Measurements from ENCODE around the gene MECR. TPM values are rescaled to one million over a fixed set of nuclear protein-coding genes. Genes with fewer than 3 reads are reported as not detected.

Gene MECR
- polyA plus RNA-seq, 1 donor (not counting 4 experiments of a cell fraction or from before 2014, with no cell fraction given): 20.7 TPM

DNA sequence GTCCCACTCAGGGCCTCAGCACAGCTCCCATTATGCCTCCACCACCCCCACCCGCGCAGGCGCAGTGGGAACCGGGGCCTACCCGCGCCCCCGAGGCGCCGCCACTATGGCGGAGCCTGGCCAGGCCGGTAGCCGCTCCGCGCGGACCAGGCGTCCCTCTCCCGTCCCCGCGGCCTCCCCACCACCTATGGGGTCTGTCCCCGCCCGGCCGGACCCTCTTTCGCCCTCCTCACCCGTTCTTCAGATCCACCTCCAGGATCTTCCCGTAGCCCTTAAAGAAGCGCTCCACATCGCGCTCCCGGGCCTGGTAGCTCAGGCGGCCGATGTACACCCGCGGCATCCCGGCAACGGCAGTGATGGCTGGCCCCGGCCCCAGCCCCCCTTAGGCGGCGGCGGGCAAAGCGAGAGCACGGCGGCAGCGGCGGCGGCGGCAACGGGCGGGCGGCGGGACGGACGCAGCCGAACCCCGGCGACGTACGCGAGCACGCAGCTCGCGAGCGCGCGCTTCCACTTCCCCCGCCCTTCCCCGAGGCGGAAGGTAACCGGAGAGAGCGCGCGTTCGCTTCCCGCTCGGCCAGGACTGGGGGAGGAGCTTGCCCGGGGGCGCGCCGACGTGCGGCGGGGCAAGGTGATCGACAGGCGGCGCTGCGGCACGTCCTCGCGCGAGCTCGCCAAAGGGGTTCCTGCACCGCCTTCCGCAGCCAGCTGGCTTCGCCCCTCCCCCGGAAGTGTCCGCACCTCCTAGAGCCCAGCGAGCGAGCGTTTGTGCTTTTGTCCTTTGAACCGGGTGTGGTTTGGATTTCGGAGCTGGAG lies 49.1 kb downstream of the MECR start, which contains the start of gene SRSF4:
SRSF4 (minus strand) TSS at position 488 of the 813 bp plus-strand sequence; CDS start at position 340, 148 bp downstream.
- no peak for TF ChIP-seq EZH2 (IDR thresholded peaks at IDR 0.05; ENCODE audit: low read length)
- TF ChIP-seq, protein P1, sequence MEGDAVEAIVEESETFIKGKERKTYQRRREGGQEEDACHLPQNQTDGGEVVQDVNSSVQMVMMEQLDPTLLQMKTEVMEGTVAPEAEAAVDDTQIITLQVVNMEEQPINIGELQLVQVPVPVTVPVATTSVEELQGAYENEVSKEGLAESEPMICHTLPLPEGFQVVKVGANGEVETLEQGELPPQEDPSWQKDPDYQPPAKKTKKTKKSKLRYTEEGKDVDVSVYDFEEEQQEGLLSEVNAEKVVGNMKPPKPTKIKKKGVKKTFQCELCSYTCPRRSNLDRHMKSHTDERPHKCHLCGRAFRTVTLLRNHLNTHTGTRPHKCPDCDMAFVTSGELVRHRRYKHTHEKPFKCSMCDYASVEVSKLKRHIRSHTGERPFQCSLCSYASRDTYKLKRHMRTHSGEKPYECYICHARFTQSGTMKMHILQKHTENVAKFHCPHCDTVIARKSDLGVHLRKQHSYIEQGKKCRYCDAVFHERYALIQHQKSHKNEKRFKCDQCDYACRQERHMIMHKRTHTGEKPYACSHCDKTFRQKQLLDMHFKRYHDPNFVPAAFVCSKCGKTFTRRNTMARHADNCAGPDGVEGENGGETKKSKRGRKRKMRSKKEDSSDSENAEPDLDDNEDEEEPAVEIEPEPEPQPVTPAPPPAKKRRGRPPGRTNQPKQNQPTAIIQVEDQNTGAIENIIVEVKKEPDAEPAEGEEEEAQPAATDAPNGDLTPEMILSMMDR (optimal IDR thresholded peaks at IDR 0.05 in 1 of 3, IDR thresholded peaks at IDR 0.05 in 1 of 3, conservative IDR thresholded peaks at IDR 0.05 in 1 of 3; ENCODE audit: extremely low read depth in 1 of 3, insufficient read depth in 2 of 3, low read length in 3 of 3): peak; percentile 65 to 93 (median 77)
- Histone ChIP-seq H3K9ac (ENCODE audit: control insufficient read depth, extremely low read depth, insufficient read depth, low read length) (peak within 1 kb of the TSS; percentile 98), H3K4me1 (ENCODE audit: control insufficient read depth, extremely low read depth, insufficient read depth, low read length) (peaks cover 31% of the 10 kb centered on the region), H2AFZ (ENCODE audit: control insufficient read depth, low read length) (peak within 1 kb of the TSS; percentile 97), H3K4me3 (ENCODE audit: control insufficient read depth in 2 of 3, extremely low read depth in 1 of 3, insufficient read depth in 2 of 3, low read depth in 1 of 3, low read length in 3 of 3) (peak within 1 kb of the TSS; percentile 86 to 97 (median 90)), H3K9me3 (ENCODE audit: control insufficient read depth, low read depth, low read length) (no peaks in the 10 kb centered on the region), H3K27me3 (ENCODE audit: control insufficient read depth, extremely low read depth, insufficient read depth, low read length) (no peaks in the 10 kb centered on the region), H3K36me3 (ENCODE audit: control insufficient read depth in 2 of 2, extremely low read depth in 1 of 2, insufficient read depth in 2 of 2, low read length in 2 of 2) (peaks cover 3 to 19% of the 10 kb centered on the region in 2 experiments), H3K4me2 (ENCODE audit: control insufficient read depth, extremely low read depth, insufficient read depth, low read depth, low read length) (peak within 1 kb of the TSS; percentile 100), H3K9me1 (ENCODE audit: control insufficient read depth, extremely low read depth, insufficient read depth, low read length) (peaks cover 3% of the 10 kb centered on the region), H4K20me1 (ENCODE audit: control insufficient read depth, extremely low read depth, insufficient read depth, low read length) (peaks cover 26% of the 10 kb centered on the region), H3K27ac (ENCODE audit: control insufficient read depth, insufficient read depth, low read length) (peak within 1 kb of the TSS; percentile 93), H3K79me2 (ENCODE audit: control insufficient read depth, insufficient read depth, low read length) (peaks cover 49% of the 10 kb centered on the region)
- FAIRE-seq (peak; percentile 73), DNase-seq (ENCODE audit: low read depth, low spot score) (peak; percentile 86)
- dilution Hi-C loops (cut with MboI; ENCODE audit: extremely low pct_ligation_motif_present, low sequenced_read_pairs): no loop called here

- peak overlapping the region; percentile 98 for H3K9ac ChIP-seq (ENCODE audit: control insufficient read depth, extremely low read depth, insufficient read depth, low read length)
- H3K4me2 ChIP-seq (ENCODE audit: control insufficient read depth, extremely low read depth, insufficient read depth, low read depth, low read length): peak overlapping the region; percentile 100
- TF ChIP-seq EZH2 (IDR thresholded peaks at IDR 0.05; ENCODE audit: low read length): no peak
- TF ChIP-seq, protein P1 (optimal IDR thresholded peaks at IDR 0.05 in 1 of 3, IDR thresholded peaks at IDR 0.05 in 1 of 3, conservative IDR thresholded peaks at IDR 0.05 in 1 of 3; ENCODE audit: extremely low read depth in 1 of 3, insufficient read depth in 2 of 3, low read length in 3 of 3): no peak
- DNase-seq (ENCODE audit: low read depth, low spot score) (no peak), FAIRE-seq (no peak)
- no peaks in the 10 kb centered on the region for H3K27me3 ChIP-seq (ENCODE audit: control insufficient read depth, extremely low read depth, insufficient read depth, low read length)
- dilution Hi-C loops (cut with MboI; ENCODE audit: extremely low pct_ligation_motif_present, low sequenced_read_pairs): no loop called here
- H4K20me1 ChIP-seq (ENCODE audit: control insufficient read depth, extremely low read depth, insufficient read depth, low read length): peaks cover 29% of the 10 kb centered on the region
- H3K79me2 ChIP-seq (ENCODE audit: control insufficient read depth, insufficient read depth, low read length): peaks cover 58% of the 10 kb centered on the region
- H3K36me3 ChIP-seq (ENCODE audit: control insufficient read depth in 2 of 2, extremely low read depth in 1 of 2, insufficient read depth in 2 of 2, low read length in 2 of 2): peaks cover 3 to 19% of the 10 kb centered on the region in 2 experiments
- peaks cover 31% of the 10 kb centered on the region for H3K4me1 ChIP-seq (ENCODE audit: control insufficient read depth, extremely low read depth, insufficient read depth, low read length)
- H3K27ac ChIP-seq (ENCODE audit: control insufficient read depth, insufficient read depth, low read length): peak overlapping the region; percentile 93
- H3K4me3 ChIP-seq (ENCODE audit: control insufficient read depth in 2 of 3, extremely low read depth in 1 of 3, insufficient read depth in 2 of 3, low read depth in 1 of 3, low read length in 3 of 3): peak overlapping the region; percentile 86 to 97 (median 90)
- H2AFZ ChIP-seq (ENCODE audit: control insufficient read depth, low read length): no peak overlapping the region
- H3K9me1 ChIP-seq (ENCODE audit: control insufficient read depth, extremely low read depth, insufficient read depth, low read length): peaks cover 3% of the 10 kb centered on the region
- H3K9me3 ChIP-seq (ENCODE audit: control insufficient read depth, low read depth, low read length): no peaks in the 10 kb centered on the region
Observed at GRCh38 chr1:29180497-29181412, 50.0 kb downstream of the MECR start.

Measured in keratinocyte (primary cell).